ENCODE measurements around the gene OR1N2. TPM values are rescaled to one million over a fixed set of nuclear protein-coding genes. Genes with fewer than 3 reads are reported as not detected.

The OR1N2 gene, protein sequence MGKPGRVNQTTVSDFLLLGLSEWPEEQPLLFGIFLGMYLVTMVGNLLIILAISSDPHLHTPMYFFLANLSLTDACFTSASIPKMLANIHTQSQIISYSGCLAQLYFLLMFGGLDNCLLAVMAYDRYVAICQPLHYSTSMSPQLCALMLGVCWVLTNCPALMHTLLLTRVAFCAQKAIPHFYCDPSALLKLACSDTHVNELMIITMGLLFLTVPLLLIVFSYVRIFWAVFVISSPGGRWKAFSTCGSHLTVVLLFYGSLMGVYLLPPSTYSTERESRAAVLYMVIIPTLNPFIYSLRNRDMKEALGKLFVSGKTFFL
- polyA plus RNA-seq (2011; rRNA removed) (not detected in 2 replicates), polyA minus RNA-seq (2011; rRNA and poly(A)+ RNA removed) (0.62 and 2.0 TPM in 2 replicates)

DNA sequence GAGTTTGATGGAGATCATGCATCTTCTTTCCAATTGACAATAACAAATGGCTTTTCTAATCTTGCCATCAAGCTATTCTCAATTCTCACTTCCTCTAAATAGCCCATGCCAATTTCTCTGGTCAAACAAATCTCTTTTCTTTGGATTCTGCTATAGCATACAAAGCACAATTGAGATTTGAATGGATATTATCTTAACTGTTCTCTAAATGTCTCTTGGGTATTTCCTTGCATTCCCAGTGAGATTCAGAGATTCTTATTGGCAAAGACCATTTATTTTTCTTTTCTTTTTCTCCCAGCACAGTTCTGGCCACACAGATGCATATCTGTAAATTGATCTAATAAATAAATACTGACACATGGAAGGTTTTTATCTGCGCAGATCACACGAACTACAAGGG, at the start of gene OR1N2:
TSS of gene OR1N2 (plus strand) at position 301 of the 400 bp plus-strand sequence. CDS start 100 bp downstream, outside the sequence.
- ChIA-PET POLR2A (no interaction called here), CTCF (no interaction called here)
- TF ChIP-seq, protein P1, sequence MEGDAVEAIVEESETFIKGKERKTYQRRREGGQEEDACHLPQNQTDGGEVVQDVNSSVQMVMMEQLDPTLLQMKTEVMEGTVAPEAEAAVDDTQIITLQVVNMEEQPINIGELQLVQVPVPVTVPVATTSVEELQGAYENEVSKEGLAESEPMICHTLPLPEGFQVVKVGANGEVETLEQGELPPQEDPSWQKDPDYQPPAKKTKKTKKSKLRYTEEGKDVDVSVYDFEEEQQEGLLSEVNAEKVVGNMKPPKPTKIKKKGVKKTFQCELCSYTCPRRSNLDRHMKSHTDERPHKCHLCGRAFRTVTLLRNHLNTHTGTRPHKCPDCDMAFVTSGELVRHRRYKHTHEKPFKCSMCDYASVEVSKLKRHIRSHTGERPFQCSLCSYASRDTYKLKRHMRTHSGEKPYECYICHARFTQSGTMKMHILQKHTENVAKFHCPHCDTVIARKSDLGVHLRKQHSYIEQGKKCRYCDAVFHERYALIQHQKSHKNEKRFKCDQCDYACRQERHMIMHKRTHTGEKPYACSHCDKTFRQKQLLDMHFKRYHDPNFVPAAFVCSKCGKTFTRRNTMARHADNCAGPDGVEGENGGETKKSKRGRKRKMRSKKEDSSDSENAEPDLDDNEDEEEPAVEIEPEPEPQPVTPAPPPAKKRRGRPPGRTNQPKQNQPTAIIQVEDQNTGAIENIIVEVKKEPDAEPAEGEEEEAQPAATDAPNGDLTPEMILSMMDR (IDR thresholded peaks at IDR 0.05; ENCODE audit: insufficient read depth, low read depth, low read length) = no peak
- H3K4me3 ChIP-seq (ENCODE audit: low read depth, low read length) = no peak within 1 kb of the TSS
- H3K27me3 ChIP-seq (ENCODE audit: control insufficient read depth, insufficient read depth, low read length) = peaks cover 7% of the 10 kb centered on the region; the same call in 1 of the 2 replicates
- H3K36me3 ChIP-seq (ENCODE audit: control insufficient read depth, insufficient read depth, low read length) = no peaks in the 10 kb centered on the region
- no peak for DNase-seq (ENCODE audit: low read depth)

DNA sequence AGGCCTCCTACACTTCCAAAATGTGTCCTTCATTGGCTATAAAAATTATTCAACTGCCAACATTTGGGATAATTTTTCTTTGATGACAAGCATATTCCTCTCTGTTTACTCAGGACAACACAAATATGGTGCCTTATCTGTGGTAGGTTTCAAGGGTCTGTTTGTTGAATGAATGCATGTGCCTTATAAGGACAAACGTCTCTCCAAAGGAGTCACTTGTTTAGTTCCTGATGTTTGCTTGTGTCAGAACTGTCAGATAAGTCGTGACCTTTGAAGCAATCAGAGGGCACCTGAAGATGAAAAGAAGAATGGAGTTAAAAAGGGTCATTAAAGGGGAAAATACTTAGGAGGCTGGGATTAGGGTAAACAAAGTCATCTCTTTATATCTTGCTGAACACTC, 45.9 kb upstream of the OR1N2 start:
- DNase-seq (ENCODE audit: low read depth) = no peak
- ChIA-PET CTCF (interaction anchor here (0.6 to 2.7 kb wide), 2 partner anchors 8 to 23 kb away, joined by 4 to 20 read pairs; no protein-coding TSS in a partner anchor), POLR2A (no interaction called here)
- Histone ChIP-seq H3K4me3 (ENCODE audit: low read depth, low read length) (no peak overlapping the region), H3K36me3 (ENCODE audit: control insufficient read depth, insufficient read depth, low read length) (no peaks in the 10 kb centered on the region), H3K27me3 (ENCODE audit: control insufficient read depth, insufficient read depth, low read length) (no peaks in the 10 kb centered on the region; the same call in 1 of the 2 replicates)
- TF ChIP-seq, protein P1 (IDR thresholded peaks at IDR 0.05; ENCODE audit: insufficient read depth, low read depth, low read length) = no peak

DNA sequence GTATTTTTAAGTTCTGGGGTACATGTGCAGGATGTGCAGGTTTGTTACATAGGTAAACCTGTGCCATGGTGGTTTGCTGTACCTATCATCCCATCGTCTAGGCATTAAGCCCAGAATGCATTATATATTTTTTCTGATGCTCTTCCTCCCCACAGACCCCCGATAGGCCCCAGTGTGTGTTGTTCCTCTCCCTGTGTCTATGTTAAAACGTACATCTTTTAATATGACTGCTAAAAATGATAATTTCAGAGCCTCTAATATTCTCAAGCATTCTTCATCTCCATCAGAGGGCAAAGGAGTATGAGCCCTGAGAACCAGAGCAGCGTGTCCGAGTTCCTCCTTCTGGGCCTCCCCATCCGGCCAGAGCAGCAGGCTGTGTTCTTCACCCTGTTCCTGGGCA, 42.4 kb upstream of the OR1N2 start, which contains the start of gene OR1J2:
TSS of gene OR1J2 (plus strand) at position 301 of the 400 bp plus-strand sequence. CDS start at position 301, 0 bp downstream.
- TF ChIP-seq, protein P1 (IDR thresholded peaks at IDR 0.05; ENCODE audit: insufficient read depth, low read depth, low read length) = no peak
- ChIA-PET POLR2A (no interaction called here), CTCF (no interaction called here)
- no peak for DNase-seq (ENCODE audit: low read depth)
- H3K4me3 ChIP-seq (ENCODE audit: low read depth, low read length) = no peak within 1 kb of the TSS
- no peaks in the 10 kb centered on the region; the same call in 1 of the 2 replicates for H3K27me3 ChIP-seq (ENCODE audit: control insufficient read depth, insufficient read depth, low read length)
- H3K36me3 ChIP-seq (ENCODE audit: control insufficient read depth, insufficient read depth, low read length) = no peaks in the 10 kb centered on the region

DNA sequence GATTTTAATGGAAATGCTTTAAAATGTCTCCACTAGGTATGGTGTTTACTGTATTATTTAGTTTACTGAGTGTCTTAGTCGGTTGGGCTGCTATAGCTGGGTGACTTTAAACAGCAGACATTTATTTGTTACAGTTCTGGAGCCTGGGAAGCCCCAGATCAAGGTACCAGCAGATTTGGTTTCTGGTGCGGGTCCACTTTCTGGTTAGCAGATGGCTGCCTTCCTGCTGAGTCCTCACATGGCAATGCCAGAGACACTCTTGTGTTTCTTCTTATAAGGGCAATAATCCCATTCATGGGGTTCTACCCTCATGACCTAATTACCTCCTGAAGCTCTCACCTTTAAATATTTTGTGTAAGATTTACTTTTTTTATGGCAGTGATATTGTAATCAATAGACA, 34.7 kb upstream of the OR1N2 start:
- Histone ChIP-seq H3K36me3 (ENCODE audit: control insufficient read depth, insufficient read depth, low read length) (no peaks in the 10 kb centered on the region), H3K27me3 (ENCODE audit: control insufficient read depth, insufficient read depth, low read length) (no peaks in the 10 kb centered on the region; the same call in 1 of the 2 replicates), H3K4me3 (ENCODE audit: low read depth, low read length) (no peak overlapping the region)
- CTCF ChIA-PET = no interaction called here
- TF ChIP-seq, protein P1 (IDR thresholded peaks at IDR 0.05; ENCODE audit: insufficient read depth, low read depth, low read length) = no peak
- POLR2A ChIA-PET = no interaction called here
- DNase-seq (ENCODE audit: low read depth) = no peak

DNA sequence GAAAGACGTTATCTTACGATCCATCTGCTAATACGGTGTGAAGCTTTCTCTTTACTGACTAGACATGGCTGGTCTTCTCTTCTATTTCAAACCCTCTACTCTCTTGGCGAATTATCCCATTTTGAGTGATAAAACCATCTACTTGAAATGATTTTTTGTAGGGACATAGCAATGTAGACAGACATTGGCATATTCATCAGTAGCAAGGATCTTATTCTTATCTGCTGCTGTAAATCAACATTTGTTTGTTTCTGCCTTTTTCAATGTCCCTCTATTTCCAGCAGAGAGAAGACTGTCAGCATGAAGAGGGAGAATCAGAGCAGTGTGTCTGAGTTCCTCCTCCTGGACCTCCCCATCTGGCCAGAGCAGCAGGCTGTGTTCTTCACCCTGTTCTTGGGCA, 34.1 kb upstream of the OR1N2 start, which contains the start of gene OR1J4:
TSS of gene OR1J4 (plus strand) at position 301 of the 400 bp plus-strand sequence. CDS start at position 301, 0 bp downstream.
- POLR2A ChIA-PET = no interaction called here
- DNase-seq (ENCODE audit: low read depth) = no peak
- Histone ChIP-seq H3K27me3 (ENCODE audit: control insufficient read depth, insufficient read depth, low read length) (no peaks in the 10 kb centered on the region; the same call in 1 of the 2 replicates), H3K36me3 (ENCODE audit: control insufficient read depth, insufficient read depth, low read length) (no peaks in the 10 kb centered on the region), H3K4me3 (ENCODE audit: low read depth, low read length) (no peak within 1 kb of the TSS)
- CTCF ChIA-PET = no interaction called here
- TF ChIP-seq, protein P1 (IDR thresholded peaks at IDR 0.05; ENCODE audit: insufficient read depth, low read depth, low read length) = no peak

Data from BJ (cell line).